A549 (cell line): ENCODE measurements around the gene CADM4. TPM values are rescaled to one million over a fixed set of nuclear protein-coding genes. Genes with fewer than 3 reads are reported as not detected.

Source experiments
- ATAC-seq, 2 experiments: fragments of 200-7000 bp in 1 of 2; fragments of >200 bp in 1 of 2; cut with Nextera tagmentation in 1 of 2; cut with Tn5 transposase in 1 of 2; 3 replicates each; pipeline versions ENCODE4 v1.8.0 to v1.9.1; 2018 to 2020; ENCODE audit warnings: mild to moderate bottlenecking in 1 of 2, moderate library complexity in 1 of 2
- CTCF ChIA-PET: fragments of 300-600 bp; sonication (Branson Sonifier 250); formaldehyde crosslinking; extraction: SDS; loops from one replicate; lab custom pipeline; 2021; ENCODE audit warnings: antibody characterized with exemption, inconsistent platforms; lab: Yijun Ruan, JAX
- POLR2A ChIA-PET: fragments of 350-600 bp; formaldehyde crosslinking; extraction: SDS; loops from one replicate; lab custom pipeline; 2021; ENCODE audit warnings: antibody characterized with exemption, inconsistent platforms; lab: Yijun Ruan, JAX
- DNase-seq, 2 experiments: peaks; one replicate each; pipeline versions ENCODE4 v3.0.0 to v3.0.0-alpha.2; 2011 to 2016; ENCODE audit warnings: low read depth in 1 of 2, low spot score in 1 of 2
- FAIRE-seq: peaks from 2 replicates; lab custom pipeline; 2011; peaks lifted over from hg19 to GRCh38; lab: Jason Lieb, UNC
- H3K27ac ChIP-seq, 2 experiments: fragments of >200 bp; sonication (Bioruptor Twin); formaldehyde crosslinking; 3 replicates each; pipeline ENCODE4 v1.5.1; 2016 to 2017
- H3K4me1 ChIP-seq: fragments of >200 bp; sonication (Bioruptor Twin); formaldehyde crosslinking; 3 replicates; pipeline ENCODE4 v1.6.1; 2016
- H3K4me2 ChIP-seq: fragments of >200 bp; sonication (Bioruptor Twin); formaldehyde crosslinking; 3 replicates; pipeline ENCODE4 v1.6.1; 2016
- H3K4me3 ChIP-seq: fragments of >200 bp; sonication (Bioruptor Twin); formaldehyde crosslinking; 3 replicates; pipeline ENCODE4 v1.5.1; 2016
- H3K9me3 ChIP-seq: fragments of >200 bp; sonication (Bioruptor Twin); formaldehyde crosslinking; 3 replicates; pipeline ENCODE4 v1.6.1; 2016
- BHLHE40 ChIP-seq: IDR thresholded peaks from 2 replicates; pipeline ENCODE4 v1.6.1; 2012; ENCODE audit warnings: low read depth, low read length, inconsistent platforms
- CBX2 ChIP-seq: fragments of 200-600 bp; sonication (generic); IDR thresholded peaks from 2 replicates; pipeline ENCODE4 v1.6.1; 2016; ENCODE audit warnings: low read depth, mild to moderate bottlenecking, borderline replicate concordance
- CBX8 ChIP-seq: fragments of 200-600 bp; sonication (generic); IDR thresholded peaks from 2 replicates; pipeline ENCODE4 v1.6.1; 2016
- CHD2 ChIP-seq: fragments of 150-350 bp; IDR thresholded peaks from 2 replicates; pipeline ENCODE4 v1.6.1; 2014; ENCODE audit warnings: low read length; ENCODE audit not compliant: partially characterized antibody
- E2F6 ChIP-seq: IDR thresholded peaks from 2 replicates; pipeline ENCODE4 v1.6.1; 2012; ENCODE audit warnings: low read depth, borderline replicate concordance
- EHMT2 ChIP-seq: fragments of 200-600 bp; sonication (generic); IDR thresholded peaks from 2 replicates; pipeline ENCODE4 v1.6.1; 2016; ENCODE audit warnings: antibody characterized with exemption, low read depth, mild to moderate bottlenecking, moderate library complexity
- ESRRA ChIP-seq: fragments of 150-350 bp; IDR thresholded peaks from 2 replicates; pipeline ENCODE4 v1.6.1; 2014; ENCODE audit warnings: mild to moderate bottlenecking, low read length, borderline replicate concordance
- HEYL ChIP-seq: fragments of 250-450 bp; sonication (Bioruptor Pico); IDR thresholded peaks from 2 replicates; pipeline ENCODE4 v1.8.0; 2021; ENCODE audit warnings: mild to moderate bottlenecking, moderate library complexity
- HOXB5 ChIP-seq: fragments of 250-450 bp; sonication (Bioruptor Pico); IDR thresholded peaks from 2 replicates; pipeline ENCODE4 v1.5.0; 2020; ENCODE audit warnings: mild to moderate bottlenecking, moderate library complexity
- JUN ChIP-seq, 2 experiments: fragments of >200 bp; sonication (Bioruptor Twin); formaldehyde crosslinking; IDR thresholded peaks; 2 replicates in 1 of 2; 3 replicates in 1 of 2; pipeline ENCODE4 v1.6.1; 2016 to 2017
- JUNB ChIP-seq: fragments of >200 bp; sonication (Bioruptor Twin); formaldehyde crosslinking; IDR thresholded peaks from 2 replicates; pipeline ENCODE4 v1.6.1; 2016
- MAFK ChIP-seq: fragments of 450-650 bp; IDR thresholded peaks from 2 replicates; pipeline ENCODE4 v1.6.1; 2014; ENCODE audit not compliant: partially characterized antibody
- MAZ ChIP-seq: fragments of 150-350 bp; IDR thresholded peaks from 2 replicates; pipeline ENCODE4 v1.6.1; 2014; ENCODE audit warnings: antibody characterized with exemption, low read depth, low read length, borderline replicate concordance
- PBX3 ChIP-seq: IDR thresholded peaks from 2 replicates; pipeline ENCODE4 v1.6.1; 2012
- POLR2AphosphoS2 ChIP-seq: conservative IDR thresholded peaks from 2 replicates; pipeline ENCODE4 v1.6.1; 2012; ENCODE audit warnings: low read length, improper control_type of control experiment, inconsistent platforms
- RAD21 ChIP-seq, 2 experiments: fragments of >200 bp in 1 of 2; sonication (Bioruptor Twin) in 1 of 2; formaldehyde crosslinking in 1 of 2; IDR thresholded peaks in 1 of 2; conservative IDR thresholded peaks in 1 of 2; 2 replicates in 1 of 2; 3 replicates in 1 of 2; pipeline ENCODE4 v1.6.1; 2012 to 2018; ENCODE audit warnings: inconsistent platforms in 1 of 2
- SMC3 ChIP-seq: fragments of >200 bp; sonication (Bioruptor Twin); formaldehyde crosslinking; IDR thresholded peaks from 3 replicates; pipeline ENCODE4 v1.6.1; 2018; ENCODE audit warnings: inconsistent platforms
- TFCP2L1 ChIP-seq: fragments of 250-450 bp; sonication (Bioruptor Pico); IDR thresholded peaks from 2 replicates; pipeline ENCODE4 v1.5.0; 2021; ENCODE audit warnings: mild to moderate bottlenecking
- TP53 ChIP-seq: fragments of 250-450 bp; sonication (Bioruptor Pico); IDR thresholded peaks from 2 replicates; pipeline ENCODE4 v1.5.0; 2021; ENCODE audit warnings: mild to moderate bottlenecking, moderate library complexity
- ZNF302 ChIP-seq: fragments of 250-450 bp; sonication (Bioruptor Pico); IDR thresholded peaks from 2 replicates; pipeline ENCODE4 v1.9.0; 2021; ENCODE audit warnings: inconsistent platforms, mild to moderate bottlenecking, moderate library complexity
- WGBS: methylation state at CpG from one replicate; pipeline ENCODE4 v1.1.6; 2017; ENCODE audit errors: missing lambda C conversion rate; 5-methylcytosine and 5-hydroxymethylcytosine counted together
- polyA plus RNA-seq, 4 experiments: library from polyadenylated mRNA; depleted of rRNA in 3 of 4; stranded (reverse); fragments of >200 nt; fragmentation: RNase III in 1 of 4; extraction: RNeasy Plus Mini Kit Qiagen cat#74134 plus additional on column Dnase treatment in 1 of 4; gene quantifications; 2 replicates in 3 of 4; 3 replicates in 1 of 4; pipeline ENCODE4 v1.2.3, GENCODE V29; 2011 to 2017
- TF ChIP-seq, protein P1 (sequence below): fragments of 200-600 bp; sonication (generic); IDR thresholded peaks from 2 replicates; pipeline ENCODE4 v1.6.1; 2016; ENCODE audit warnings: antibody characterized with exemption, mild to moderate bottlenecking, moderate library complexity

The CADM4 gene
- polyA plus RNA-seq, 2 of the 4 experiments (the other 2 are of a cell fraction): 4.2 to 9.2 TPM

GRCh38 chr19:43599635-43600295 is 39.9 kb downstream of the CADM4 start:
- WGBS: 89% methylated on average over 4 of the region's 4 CpGs
- H3K27ac ChIP-seq: no peak overlapping the region
- H3K9me3 ChIP-seq: no peaks in the 10 kb centered on the region
- ChIA-PET CTCF (interaction anchor here (0.6 to 2.0 kb wide), 9 partner anchors 9 to 210 kb away, joined by 3 to 9 read pairs (median 4); no protein-coding TSS in a partner anchor), POLR2A (no interaction called here)
- no peak overlapping the region for H3K4me2 ChIP-seq
- FAIRE-seq (no peak), ATAC-seq (no peak), DNase-seq (no peak)
- no peak for TF ChIP-seq SMC3
- TF ChIP-seq ESRRA: no peak
- TF ChIP-seq EHMT2: no peak
- TF ChIP-seq HOXB5 (CRISPR knock-in tag): no peak
- no peak for TF ChIP-seq TP53 (CRISPR knock-in tag)
- TF ChIP-seq POLR2AphosphoS2: no peak
- TF ChIP-seq RAD21 (conservative IDR thresholded peaks at IDR 0.05 in 1 of 2, IDR thresholded peaks at IDR 0.05 in 1 of 2): peak in 1 of 2 experiments; percentile 19; a peak in 1 of 5 replicates
- TF ChIP-seq CHD2: no peak
- no peak for TF ChIP-seq E2F6
- peaks cover 10% of the 10 kb centered on the region for H3K4me1 ChIP-seq
- H3K4me3 ChIP-seq: no peak overlapping the region

DNA sequence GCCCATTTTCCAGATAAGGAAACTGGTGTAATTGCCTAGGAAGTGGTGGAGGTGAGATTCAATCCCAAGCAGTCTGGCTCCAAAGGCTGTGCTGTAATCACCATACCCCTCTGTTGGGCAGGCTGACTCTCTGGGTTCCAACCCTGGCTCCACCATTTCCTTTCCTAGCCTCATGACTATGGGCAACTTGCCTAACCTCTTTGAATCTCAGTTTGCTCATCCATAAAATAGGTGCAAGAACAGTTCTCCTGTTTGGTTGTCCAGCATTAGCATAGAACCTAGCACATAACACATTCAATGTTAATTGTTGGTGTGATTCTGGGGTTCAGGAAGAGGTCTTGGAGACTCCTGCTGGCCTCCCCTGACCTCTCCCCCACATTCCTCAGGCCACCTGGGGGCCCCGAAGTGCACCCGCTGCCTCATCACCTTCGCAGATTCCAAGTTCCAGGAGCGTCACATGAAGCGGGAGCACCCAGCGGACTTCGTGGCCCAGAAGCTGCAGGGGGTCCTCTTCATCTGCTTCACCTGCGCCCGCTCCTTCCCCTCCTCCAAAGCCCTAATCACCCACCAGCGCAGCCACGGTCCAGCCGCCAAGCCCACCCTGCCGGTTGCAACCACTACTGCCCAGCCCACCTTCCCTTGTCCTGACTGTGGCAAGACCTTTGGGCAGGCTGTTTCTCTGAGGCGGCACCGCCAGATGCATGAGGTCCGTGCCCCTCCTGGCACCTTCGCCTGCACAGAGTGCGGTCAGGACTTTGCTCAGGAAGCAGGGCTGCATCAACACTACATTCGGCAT is 41.0 kb downstream of the CADM4 start:
- Histone ChIP-seq H3K4me1 (peaks cover 19% of the 10 kb centered on the region), H3K9me3 (no peaks in the 10 kb centered on the region), H3K27ac (no peak overlapping the region), H3K4me3 (no peak overlapping the region), H3K4me2 (no peak overlapping the region; the same call in 2 of the 3 replicates)
- ChIA-PET CTCF (interaction anchor here (0.6 to 3.0 kb wide), 10 partner anchors 8 to 211 kb away, joined by 3 to 15 read pairs (median 5); no protein-coding TSS in a partner anchor), POLR2A (no interaction called here)
- 97% methylated on average over 17 of the region's 19 CpGs for WGBS
- TF ChIP-seq JUNB (no peak), CBX2 (no peak), HEYL (CRISPR knock-in tag) (no peak), MAZ (no peak), CBX8 (no peak), MAFK (no peak), JUN (IDR thresholded peaks at IDR 0.05) (no peak), ZNF302 (CRISPR knock-in tag) (no peak), RAD21 (conservative IDR thresholded peaks at IDR 0.05 in 1 of 2, IDR thresholded peaks at IDR 0.05 in 1 of 2) (no peak)
- ATAC-seq (no peak), FAIRE-seq (no peak), DNase-seq (no peak)

DNA sequence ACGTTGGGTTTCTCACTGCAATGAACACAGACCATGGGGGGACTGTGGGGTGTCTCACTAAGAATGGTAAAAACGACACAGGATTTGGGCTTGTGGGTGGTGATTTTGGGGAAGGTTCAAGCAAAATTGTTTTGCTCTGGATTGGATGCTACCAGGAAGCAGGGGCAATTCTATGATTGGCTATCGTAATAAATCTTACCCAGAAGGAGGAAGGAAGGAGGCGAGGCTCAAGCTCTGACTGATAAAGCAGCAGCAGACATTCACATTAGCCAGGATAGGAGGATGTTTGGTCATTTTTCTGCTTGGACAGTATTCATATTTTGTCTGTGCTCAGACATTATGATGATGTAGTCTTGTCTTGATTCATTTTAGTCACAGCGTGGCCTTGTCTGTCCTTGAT is 41.8 kb downstream of the CADM4 start:
- 73% methylated on average over 5 of the region's 5 CpGs for WGBS

More for the DNA sequence above, 41.8 kb downstream of the CADM4 start:
- H3K4me1 ChIP-seq: peaks cover 19% of the 10 kb centered on the region
- H3K9me3 ChIP-seq: no peaks in the 10 kb centered on the region
- POLR2A ChIA-PET: interaction anchor here (2.5 kb wide), 1 partner anchor 23 kb away, joined by 17 read pairs; the partner anchor contains the start of genes PINLYP and XRCC1
- H3K4me3 ChIP-seq: peak overlapping the region; percentile 60; the same call in 1 of the 3 replicates
- ATAC-seq: no peak
- TF ChIP-seq PBX3 (no peak), BHLHE40 (no peak), TFCP2L1 (CRISPR knock-in tag) (no peak)
- TF ChIP-seq, protein P1, sequence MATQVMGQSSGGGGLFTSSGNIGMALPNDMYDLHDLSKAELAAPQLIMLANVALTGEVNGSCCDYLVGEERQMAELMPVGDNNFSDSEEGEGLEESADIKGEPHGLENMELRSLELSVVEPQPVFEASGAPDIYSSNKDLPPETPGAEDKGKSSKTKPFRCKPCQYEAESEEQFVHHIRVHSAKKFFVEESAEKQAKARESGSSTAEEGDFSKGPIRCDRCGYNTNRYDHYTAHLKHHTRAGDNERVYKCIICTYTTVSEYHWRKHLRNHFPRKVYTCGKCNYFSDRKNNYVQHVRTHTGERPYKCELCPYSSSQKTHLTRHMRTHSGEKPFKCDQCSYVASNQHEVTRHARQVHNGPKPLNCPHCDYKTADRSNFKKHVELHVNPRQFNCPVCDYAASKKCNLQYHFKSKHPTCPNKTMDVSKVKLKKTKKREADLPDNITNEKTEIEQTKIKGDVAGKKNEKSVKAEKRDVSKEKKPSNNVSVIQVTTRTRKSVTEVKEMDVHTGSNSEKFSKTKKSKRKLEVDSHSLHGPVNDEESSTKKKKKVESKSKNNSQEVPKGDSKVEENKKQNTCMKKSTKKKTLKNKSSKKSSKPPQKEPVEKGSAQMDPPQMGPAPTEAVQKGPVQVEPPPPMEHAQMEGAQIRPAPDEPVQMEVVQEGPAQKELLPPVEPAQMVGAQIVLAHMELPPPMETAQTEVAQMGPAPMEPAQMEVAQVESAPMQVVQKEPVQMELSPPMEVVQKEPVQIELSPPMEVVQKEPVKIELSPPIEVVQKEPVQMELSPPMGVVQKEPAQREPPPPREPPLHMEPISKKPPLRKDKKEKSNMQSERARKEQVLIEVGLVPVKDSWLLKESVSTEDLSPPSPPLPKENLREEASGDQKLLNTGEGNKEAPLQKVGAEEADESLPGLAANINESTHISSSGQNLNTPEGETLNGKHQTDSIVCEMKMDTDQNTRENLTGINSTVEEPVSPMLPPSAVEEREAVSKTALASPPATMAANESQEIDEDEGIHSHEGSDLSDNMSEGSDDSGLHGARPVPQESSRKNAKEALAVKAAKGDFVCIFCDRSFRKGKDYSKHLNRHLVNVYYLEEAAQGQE: no peak
- H3K27ac ChIP-seq: no peak overlapping the region
- CTCF ChIA-PET: interaction anchor here (0.9 to 3.0 kb wide), 6 partner anchors 9 to 147 kb away, joined by 3 to 15 read pairs (median 6); partner anchors contain the start of gene XRCC1
- H3K4me2 ChIP-seq: peak overlapping the region; percentile 87
- no peak for FAIRE-seq
- DNase-seq: no peak
